COLO829 (cell line): ENCODE measurements around the gene CDCA7.
"Not testable (repeated sequence)": the region's sequence is repeated elsewhere in the genome, so short reads cannot be mapped to it uniquely, and the experiment has no call there.

ENCODE experiments used
- DNase-seq: peaks from one replicate; pipeline ENCODE4 v3.0.0; 2012; ENCODE audit warnings: low spot score

CDCA7 gene

DNA sequence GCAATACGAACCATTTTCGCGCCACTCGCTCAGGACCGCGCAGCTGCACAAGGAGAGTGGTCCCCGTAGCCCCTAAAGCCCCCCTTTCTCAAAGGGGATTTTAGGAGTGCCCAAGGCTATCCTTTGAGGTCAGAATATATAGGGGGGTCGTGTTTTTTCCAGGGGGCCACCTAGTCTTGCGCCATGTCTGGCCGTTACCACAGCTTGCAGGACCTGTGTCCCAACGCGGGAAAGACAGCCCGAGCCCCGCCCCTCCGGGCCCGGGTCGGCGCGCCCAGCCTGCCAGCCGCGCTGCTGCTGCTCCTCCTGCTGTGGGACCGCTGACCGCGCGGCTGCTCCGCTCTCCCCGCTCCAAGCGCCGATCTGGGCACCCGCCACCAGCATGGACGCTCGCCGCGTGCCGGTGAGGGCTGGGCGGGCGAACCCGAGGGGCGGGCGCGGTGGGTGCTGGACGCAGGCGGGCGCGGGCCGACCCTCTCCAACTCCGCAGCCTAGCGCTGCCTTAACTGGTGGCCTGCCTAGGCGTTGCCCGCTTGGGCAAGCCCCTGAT lies at the start of gene CDCA7:
TSS of gene CDCA7 (plus strand) at position 291 of the 550 bp plus-strand sequence. CDS start at position 383, 92 bp downstream.
- peak; percentile 32 for DNase-seq

GRCh38 chr2:173305303-173305702 lies 49.4 kb upstream of the CDCA7 start:
- no peak for DNase-seq

- peak; percentile 85 for DNase-seq
Measured at GRCh38 chr2:173307293-173307692, 47.4 kb upstream of the CDCA7 start.

DNA sequence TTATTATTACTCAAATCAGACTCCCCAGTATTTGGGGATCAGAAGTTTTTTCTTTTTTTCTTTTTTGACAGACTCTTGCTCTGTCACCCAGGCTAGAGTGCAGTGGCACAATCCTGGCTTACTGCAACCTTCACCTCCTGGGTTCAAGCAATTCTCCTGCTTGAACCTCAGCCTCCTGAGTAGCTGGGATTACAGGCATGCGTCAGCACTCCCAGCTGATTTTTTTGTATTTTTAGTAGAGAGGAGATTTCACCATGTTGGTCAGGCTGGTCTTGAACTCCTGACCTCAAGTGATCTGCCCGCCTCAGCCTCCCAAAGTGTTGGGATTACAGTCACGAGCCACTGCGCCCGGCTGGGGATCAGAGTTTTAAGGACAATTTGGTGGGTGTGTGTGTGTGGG lies 45.3 kb upstream of the CDCA7 start:
- not testable (repeated sequence) for DNase-seq

DNA sequence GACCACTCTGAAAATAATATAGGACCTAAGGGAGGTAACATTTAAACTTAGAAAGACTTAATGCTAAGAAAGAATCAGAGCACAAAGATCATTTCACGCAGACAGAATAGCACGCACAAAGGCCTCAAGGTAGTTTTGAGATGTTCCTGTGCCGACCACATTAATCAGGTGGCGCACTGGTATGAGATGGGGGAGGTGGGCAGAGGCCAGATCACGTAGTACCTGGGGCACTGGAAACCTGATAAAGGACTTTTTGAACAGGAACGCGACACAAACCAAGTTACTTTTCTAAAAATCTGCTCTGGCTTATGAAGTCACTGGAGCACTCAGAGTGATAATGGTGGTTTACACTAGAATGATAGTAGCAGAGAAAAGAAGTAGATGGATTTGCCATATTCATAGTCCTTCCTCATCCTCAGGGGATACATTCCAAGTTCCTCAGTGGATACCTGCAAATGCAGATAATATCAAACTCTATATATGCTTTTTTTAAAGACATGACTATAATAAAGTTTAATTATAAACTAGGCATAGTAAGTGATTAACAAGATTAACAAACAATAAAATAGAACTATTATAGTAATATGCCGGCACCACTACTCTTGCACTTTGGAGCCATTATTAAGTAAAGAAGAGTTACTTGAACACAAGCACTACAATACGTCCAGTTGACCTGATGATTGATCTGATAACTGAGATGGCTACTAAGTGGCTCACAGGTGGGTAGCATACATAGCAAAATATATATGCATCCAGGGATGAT lies 42.6 kb upstream of the CDCA7 start:
- DNase-seq = no peak

DNA sequence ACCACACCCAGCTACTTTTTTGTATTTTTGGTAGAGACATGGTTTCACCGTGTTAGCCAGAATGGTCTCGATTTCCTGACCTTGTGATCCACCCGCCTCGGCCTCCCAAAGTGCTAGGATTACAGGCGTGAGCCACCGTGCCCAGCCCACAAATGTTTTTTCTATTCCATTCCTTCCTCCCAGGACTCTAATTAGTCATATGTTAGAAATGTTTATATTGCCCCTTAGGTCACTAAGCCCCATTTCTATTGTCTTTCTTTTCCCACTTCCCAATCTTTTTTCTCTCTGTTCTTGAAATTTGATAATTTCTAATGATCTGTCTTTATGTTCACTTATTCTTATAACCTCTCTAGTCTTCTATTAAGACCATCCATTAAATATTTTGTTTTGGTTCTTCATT lies 31.3 kb upstream of the CDCA7 start:
- DNase-seq = no peak

- DNase-seq = no peak
Measured at GRCh38 chr2:173326806-173327205, 27.9 kb upstream of the CDCA7 start.

DNA sequence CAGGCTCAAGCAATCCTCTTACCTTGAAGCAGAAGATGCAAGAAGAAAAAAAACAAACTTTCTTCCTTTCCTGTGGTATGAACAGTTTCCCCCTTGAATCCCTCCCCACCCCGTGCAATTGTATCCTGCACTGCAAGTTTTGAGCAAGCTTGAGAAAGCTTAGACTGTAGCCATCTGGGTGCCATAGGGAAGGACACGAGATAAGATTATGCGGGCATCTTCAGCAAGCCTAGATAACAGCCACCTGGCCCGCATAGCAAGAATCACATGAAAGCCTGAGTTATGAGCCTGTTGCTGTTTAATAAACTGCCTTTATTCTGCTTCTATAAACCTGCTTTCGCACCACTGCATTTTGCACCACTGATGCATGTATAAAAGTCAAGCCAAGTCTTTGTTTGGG lies 27.3 kb upstream of the CDCA7 start:
- no peak for DNase-seq

DNA sequence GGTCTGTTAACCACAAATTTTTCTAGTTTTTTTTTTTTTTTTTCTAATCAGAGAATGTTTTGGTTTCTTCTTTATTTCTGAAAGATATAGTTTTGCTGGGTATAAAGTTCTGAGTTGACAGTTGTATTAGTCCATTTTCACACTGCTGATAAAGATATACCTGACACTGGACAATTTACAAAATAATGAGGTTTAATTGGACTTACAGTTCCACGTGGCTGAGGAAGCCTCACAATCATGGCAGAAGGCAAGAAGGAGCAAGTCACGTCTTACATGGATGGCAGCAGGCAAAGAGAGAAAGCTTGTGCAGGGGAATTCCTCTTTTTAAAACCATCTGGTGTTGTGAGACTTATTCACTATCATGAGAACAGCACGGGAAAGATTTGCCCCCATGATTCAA lies 21.7 kb upstream of the CDCA7 start:
- DNase-seq = not testable (repeated sequence)

DNA sequence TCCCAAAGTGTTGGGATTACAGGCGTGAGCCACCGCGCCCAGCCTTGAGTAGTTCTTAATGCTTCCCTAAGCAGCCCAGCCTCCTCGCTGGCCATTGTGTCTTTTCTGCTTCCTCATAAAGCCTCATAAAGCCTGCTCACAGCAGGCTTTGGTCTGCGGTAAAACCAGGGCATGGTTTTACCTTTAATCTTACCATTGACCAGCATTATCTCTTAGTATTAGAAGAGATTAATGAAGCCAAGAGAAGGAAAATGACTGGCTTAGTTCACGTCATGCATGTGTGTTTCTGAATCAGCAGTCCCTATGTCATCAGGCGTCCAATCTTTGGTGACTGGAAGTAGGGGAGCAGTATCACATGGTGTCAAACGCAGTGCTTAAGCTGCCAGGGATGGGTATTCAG lies 14.9 kb upstream of the CDCA7 start:
- DNase-seq = no peak

DNA sequence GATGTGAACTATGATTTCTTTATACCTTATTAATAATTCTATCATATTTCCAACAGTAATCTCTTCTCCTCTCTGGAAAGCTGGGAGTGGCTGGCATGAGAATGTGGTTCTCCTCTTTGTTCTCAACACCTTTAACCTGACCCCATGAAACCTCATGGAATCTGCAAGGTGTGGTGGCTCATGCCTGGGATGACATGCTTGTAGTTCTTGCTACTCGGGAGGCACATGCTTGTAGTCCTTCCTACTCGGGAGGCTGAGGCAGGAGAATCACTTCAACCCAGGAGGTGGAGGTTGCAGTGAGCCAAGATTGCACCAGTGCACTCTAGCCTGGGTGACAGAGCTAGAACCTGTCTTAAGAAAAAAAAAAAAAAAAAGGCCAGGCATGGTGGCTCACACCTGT lies 10.8 kb upstream of the CDCA7 start:
- no peak for DNase-seq

GRCh38 chr2:173346035-173346434 lies 8.6 kb upstream of the CDCA7 start:
- DNase-seq = no peak

GRCh38 chr2:173347305-173348168 lies 7.1 kb upstream of the CDCA7 start:
- DNase-seq = no peak

DNA sequence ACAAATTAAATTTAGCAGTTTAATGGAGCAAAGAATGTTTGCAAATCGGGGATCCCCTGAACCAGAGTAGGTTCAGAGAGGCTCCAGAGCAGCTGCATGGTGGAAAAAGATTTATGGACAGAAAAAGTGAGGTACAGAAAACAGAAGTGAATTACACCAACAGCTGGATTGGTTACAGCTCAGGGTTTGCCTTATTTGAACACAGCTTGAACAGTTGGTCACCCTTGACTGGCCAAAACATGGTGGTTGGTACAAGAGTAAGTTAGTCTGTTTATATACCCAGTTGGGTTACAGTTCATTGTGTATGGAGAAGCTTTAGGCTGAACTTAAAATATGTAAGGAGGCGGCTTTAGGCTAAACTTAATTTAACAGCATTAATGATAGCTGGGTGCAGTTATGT lies 5.4 kb upstream of the CDCA7 start:
- no peak for DNase-seq

GRCh38 chr2:173350383-173350782 lies 4.3 kb upstream of the CDCA7 start:
- DNase-seq = no peak

GRCh38 chr2:173351879-173352278 lies 2.8 kb upstream of the CDCA7 start:
- no peak for DNase-seq

DNA sequence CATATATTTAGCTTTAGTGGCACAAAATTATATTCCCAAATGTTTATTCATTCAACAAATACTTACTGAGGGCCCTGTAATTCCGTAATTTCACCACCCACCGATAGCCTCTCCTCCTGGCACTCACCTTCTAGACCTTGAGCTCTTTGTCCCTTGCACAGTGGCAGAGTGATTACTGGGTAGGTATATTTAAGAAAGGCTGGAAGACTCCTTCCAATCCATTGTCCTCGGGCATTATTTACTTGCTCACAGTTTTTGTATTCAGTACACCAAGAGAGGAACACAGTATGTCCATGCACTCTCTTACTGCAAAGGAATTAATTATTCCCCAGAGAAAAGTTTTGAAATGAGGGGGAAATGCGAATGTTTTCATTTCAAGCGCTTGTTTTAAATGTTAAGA lies 1.1 kb upstream of the CDCA7 start:
- DNase-seq = no peak

DNA sequence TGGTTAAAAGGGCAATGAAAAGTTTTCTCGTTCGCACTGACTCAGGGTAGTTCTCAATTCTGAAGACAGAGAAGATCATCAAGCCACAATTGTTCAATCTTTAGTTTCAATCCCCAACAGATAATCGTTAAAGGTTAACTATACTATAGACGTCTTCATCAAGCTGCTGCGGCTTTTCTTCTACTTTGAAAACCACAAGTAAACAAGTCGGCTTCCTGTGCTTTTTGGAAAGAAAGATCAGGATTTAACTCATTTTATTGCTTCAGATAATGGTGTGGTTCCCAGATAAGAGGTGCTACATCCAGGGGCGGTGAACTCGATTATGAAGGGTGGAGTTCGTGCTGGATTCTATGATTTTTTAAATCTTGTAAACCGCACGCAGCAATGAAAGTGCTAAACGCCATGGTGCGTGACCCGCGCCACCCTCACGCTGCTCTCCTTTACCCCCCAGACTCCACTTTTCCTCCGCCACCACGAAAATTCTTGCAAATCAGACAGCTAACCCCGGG lies 545 bp upstream of the CDCA7 start:
- DNase-seq = no peak

DNA sequence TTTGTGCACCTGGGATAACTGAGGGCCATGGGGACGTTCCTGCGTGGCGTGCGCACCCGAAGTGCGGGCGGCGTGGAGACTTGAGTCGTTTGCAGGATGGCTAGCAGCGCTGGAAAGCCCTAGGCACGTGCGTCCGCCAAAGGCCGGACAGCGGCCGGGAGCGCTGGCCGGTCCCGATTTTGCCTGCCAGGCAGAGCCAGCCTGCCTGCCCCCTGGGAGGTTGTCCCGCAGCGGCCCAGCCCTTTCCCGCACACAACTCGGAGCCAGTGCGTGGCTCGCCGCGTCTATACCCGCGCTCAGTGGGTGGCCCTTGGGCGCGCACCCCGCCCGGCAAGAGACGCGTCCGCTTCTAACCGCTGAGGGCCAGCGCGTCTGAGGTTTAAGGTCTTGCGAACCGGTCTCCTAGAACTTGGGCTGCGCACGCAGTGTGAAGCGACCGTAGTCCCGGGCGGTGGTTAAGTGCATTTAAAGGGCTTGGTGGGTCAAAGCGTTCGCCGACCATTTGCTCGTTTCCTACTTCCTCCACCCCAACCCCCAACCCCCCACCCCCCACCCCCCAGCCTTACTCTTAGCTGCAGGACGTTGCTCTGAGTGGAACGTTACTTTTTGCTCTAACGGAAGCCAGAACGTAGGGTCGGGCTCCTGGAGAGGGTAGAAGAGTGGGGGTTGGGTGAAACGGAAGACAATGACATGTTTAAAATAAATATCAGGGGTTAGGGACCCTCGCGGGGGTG lies 627 bp downstream of the CDCA7 start:
- no peak for DNase-seq

- DNase-seq = no peak
Measured at GRCh38 chr2:173355866-173356508, 1.3 kb downstream of the CDCA7 start.

DNA sequence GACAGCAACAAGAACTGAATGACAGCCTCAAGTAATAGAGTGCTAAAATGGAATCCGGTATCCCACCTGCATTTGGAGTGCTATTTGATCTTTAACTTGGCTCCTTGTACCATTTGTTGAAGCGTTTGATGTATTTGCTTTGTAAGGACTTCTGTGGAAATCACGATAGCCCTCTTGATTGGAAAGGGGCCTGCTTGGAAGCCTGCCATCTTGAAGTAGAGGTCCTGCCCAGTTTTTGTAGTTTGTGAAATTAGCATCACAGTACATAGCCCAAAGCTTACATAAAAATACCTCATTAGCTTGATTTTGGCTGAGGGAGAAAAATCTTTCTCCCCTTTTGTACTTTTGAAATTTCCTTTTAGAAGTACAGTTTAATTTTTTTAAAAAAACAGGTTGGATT lies 2.7 kb downstream of the CDCA7 start:
- no peak for DNase-seq

DNA sequence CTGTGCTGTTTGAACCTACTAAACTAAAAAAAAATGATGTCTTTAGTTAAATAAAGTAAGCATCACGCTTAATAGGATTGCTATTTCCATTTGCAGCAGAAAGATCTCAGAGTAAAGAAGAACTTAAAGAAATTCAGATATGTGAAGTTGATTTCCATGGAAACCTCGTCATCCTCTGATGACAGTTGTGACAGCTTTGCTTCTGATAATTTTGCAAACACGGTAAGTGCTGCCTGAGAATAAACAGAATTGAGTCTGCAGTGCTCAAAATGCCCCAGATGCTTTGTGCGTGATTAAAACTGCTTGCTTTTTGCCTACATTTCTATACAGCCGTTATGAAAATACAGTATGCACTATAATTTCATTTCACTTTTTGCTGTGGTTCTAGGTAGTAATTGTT lies 3.9 kb downstream of the CDCA7 start:
- no peak for DNase-seq
